Measurements from ENCODE around the gene ATXN1L. TPM values are rescaled to one million over a fixed set of nuclear protein-coding genes. Genes with fewer than 3 reads are reported as not detected.
A peak's percentile ranks its signal among the peaks of the same experiment; 100 is the strongest.
"Not testable (repeated sequence)": the region's sequence is repeated elsewhere in the genome, so short reads cannot be mapped to it uniquely, and the experiment has no call there.

The ATXN1L gene, protein sequence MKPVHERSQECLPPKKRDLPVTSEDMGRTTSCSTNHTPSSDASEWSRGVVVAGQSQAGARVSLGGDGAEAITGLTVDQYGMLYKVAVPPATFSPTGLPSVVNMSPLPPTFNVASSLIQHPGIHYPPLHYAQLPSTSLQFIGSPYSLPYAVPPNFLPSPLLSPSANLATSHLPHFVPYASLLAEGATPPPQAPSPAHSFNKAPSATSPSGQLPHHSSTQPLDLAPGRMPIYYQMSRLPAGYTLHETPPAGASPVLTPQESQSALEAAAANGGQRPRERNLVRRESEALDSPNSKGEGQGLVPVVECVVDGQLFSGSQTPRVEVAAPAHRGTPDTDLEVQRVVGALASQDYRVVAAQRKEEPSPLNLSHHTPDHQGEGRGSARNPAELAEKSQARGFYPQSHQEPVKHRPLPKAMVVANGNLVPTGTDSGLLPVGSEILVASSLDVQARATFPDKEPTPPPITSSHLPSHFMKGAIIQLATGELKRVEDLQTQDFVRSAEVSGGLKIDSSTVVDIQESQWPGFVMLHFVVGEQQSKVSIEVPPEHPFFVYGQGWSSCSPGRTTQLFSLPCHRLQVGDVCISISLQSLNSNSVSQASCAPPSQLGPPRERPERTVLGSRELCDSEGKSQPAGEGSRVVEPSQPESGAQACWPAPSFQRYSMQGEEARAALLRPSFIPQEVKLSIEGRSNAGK
- total RNA-seq: 10 to 100 TPM; 23.7 to 24.1 TPM

DNA sequence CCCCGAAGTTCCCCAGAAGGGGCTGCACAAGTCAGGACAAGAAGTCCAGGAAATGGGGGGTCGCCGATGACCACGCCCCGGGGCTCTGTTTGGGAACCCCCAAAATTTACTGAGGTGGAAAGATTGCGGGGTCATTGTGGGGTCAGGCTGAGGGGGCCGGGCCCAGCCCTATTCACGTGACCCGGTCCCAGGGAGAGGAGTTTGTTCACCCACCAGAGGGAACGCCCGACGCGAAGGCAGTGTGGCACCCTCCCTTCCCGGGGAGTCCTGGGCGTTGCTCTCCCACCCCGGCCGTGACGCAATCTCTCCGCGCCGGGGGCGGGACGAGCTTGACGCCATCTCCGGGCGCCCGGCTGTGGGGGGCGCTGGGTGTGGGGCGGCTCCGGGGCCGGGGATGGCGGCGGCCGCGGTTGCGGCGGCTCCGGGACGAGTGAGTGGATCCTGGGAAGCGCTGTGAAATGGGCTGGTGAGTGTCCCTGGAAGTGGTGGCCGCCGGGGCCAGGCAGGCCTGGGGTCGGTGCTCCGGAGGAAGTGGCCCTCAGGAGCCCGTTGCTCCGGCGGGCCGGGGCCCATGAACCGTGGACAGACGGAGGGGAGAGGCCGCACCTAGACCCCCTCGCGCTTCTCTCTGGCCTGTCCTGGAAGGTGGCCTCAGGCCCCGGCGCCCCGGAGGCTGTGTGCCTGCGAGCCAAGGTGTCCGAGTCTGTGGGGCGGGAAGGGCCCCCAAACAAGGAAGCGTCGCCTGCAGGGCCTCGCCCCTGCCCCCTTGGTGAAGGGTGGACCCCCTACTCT is at the start of gene ATXN1L:
Gene ATXN1L, plus strand, starts transcription at position 338 of the 792 bp plus-strand sequence. CDS start 3,765 bp downstream, outside the sequence.
- peak within 1 kb of the TSS; percentile 95 for H3K27ac Mint-ChIP-seq
- ATAC-seq (peak; percentile 94), DNase-seq (peak; percentile 95)
- H3K9me3 Mint-ChIP-seq (ENCODE audit: low read depth): no peaks in the 10 kb centered on the region
- H3K36me3 Mint-ChIP-seq: peaks cover 24% of the 10 kb centered on the region
- H3K4me3 Mint-ChIP-seq: peak within 1 kb of the TSS; percentile 86
- peaks cover 55% of the 10 kb centered on the region for H3K4me1 Mint-ChIP-seq
- CTCF ChIA-PET: interaction anchor here (0.8 to 3.5 kb wide), 6 partner anchors 12 to 116 kb away, joined by 3 to 29 read pairs (median 3); partner anchors contain the start of genes AP1G1, IST1 and ZNF821
- no peaks in the 10 kb centered on the region for H3K27me3 Mint-ChIP-seq

DNA sequence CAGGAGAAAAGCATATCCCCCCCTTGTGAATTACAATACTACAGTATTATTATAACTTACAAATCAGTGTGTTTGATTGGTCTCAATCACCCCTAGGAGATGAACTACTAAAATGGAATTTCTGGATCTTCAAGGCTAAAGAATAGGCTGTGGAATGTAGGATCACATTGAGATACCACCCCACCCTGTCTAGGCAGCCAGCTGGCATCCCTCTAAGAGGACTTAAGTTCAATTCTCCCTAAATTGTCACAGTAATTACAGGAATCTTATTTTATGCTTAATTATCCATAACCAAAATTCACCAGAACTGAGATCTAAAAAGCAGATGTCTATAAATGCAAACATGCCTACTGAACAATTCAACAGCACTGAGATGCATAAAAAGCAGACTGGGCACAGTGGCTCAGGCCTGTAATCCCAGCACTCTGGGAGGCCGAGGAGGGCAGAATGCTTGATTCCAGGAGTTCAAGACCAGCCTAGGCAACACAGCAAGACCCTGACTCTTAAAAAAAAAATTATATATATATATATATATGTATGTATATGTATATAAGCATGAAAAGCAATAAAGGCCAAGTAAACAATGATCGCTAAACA is 49.2 kb upstream of the ATXN1L start:
- H3K27me3 Mint-ChIP-seq: no peaks in the 10 kb centered on the region
- ATAC-seq (no peak), DNase-seq (no peak)
- no peak overlapping the region for H3K4me3 Mint-ChIP-seq
- H3K27ac Mint-ChIP-seq: no peak overlapping the region
- H3K9me3 Mint-ChIP-seq (ENCODE audit: low read depth): no peaks in the 10 kb centered on the region
- peaks cover 21% of the 10 kb centered on the region for H3K36me3 Mint-ChIP-seq
- CTCF ChIA-PET: no interaction called here
- H3K4me1 Mint-ChIP-seq: peaks cover 38% of the 10 kb centered on the region

DNA sequence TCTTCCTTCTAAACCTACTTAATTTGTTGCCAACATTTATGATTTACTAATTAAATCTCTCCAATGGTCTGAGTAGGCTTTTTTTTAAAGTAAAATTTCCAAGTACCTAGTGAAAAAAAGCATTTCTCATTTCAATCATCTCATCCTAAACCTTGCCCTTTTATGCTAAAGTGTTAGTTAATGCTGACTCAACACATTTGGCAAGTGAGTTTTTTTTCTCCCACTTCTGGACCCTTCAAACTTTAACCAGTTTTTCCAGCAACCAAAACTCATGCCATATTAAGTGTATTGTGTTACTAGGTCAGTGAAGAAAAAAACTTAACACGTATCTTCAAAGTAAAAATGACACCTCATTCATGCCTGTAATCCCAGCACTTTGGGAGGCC is 42.5 kb upstream of the ATXN1L start:
- no peak for DNase-seq
- H3K9me3 Mint-ChIP-seq (ENCODE audit: low read depth): no peaks in the 10 kb centered on the region
- no peak overlapping the region for H3K27ac Mint-ChIP-seq
- no peak overlapping the region for H3K4me3 Mint-ChIP-seq
- CTCF ChIA-PET: interaction anchor here (0.6 kb wide), 1 partner anchor 18 kb away, joined by 3 read pairs; no protein-coding TSS in a partner anchor
- peaks cover 17% of the 10 kb centered on the region for H3K36me3 Mint-ChIP-seq
- ATAC-seq: no peak
- no peaks in the 10 kb centered on the region for H3K27me3 Mint-ChIP-seq
- H3K4me1 Mint-ChIP-seq: peaks cover 27% of the 10 kb centered on the region

DNA sequence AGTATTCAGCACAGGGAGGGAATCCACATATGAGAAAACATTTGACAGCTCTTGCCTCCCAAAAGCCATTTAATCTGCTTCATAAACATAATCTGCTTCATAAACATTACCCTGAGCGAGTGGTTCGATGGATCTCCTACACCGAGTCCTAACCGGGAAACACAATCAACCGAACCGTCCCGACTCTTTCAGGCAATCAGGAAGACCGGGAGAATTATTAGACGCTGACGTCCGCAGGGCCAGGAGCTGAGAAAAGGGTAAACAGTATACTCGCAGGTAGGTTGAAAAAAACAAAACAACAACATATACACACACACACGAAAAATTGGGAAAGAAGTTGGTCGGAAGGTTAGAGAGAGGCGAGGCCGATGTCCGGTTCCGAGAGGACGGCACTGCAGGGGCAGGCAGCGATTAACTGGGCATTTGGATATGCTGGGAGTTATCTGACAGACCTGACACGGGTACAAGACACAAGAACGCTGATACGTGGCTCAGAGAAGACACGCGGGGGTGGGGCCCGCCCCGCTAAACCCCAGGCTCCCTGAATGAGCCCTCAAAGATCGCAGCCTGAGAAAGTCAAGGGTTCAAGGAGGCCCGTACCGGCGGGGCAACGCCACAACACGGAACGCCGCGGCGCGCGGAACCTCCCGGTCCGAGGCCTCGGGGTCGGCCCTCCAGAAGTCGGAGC is 37.7 kb upstream of the ATXN1L start:
- no peak for DNase-seq
- ATAC-seq: peak; percentile 26
- Mint-ChIP-seq H3K27ac (peak overlapping the region; percentile 100), H3K27me3 (no peaks in the 10 kb centered on the region), H3K4me1 (peaks cover 38% of the 10 kb centered on the region), H3K9me3 (ENCODE audit: low read depth) (no peaks in the 10 kb centered on the region), H3K4me3 (peak overlapping the region; percentile 91), H3K36me3 (peaks cover 8% of the 10 kb centered on the region)
- CTCF ChIA-PET: interaction anchor here (1.2 to 5.9 kb wide), 5 partner anchors 13 to 153 kb away, joined by 3 to 36 read pairs (median 5); partner anchors contain the start of gene ZNF821

DNA sequence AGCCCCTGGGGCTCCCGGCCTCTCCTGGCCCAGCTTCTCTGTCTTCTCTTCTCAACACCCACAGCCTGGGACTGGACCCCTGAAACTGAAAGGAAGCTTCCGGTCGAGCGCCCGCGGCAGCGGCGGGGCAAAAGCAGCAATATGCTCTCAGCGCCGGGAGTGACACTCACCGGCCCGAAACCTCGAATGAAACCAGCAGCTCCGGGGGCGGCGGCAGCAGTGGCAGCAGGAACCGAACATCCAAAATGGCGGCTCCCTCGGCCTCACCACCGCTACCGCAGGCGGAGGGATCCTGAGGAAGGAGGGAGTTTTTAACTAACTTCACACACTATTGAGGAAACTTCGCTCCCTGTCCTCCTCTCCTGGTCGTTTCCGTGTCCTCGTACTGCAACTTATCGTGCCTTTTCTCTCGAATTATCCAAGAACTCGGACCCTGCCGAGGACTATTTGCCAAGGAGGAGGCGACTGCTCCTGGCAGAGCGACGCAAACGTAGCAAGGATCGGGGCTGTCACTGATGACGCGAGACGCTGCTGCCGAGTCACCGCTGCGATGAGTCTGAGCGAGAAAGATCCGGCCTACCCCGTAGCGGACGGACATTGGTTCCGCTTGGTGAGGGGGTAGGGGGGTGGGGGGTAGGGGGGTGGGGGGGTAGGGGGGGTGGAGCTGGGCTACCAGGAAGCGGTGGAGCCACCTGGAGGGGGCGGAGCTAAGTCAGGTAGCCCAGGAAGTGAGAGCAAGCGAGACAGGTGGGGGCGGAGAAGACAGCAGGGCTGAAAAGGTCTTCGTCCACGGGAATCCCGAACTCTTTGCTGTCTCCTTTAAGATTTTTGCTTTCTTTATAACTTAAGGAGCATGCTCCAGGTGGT is 37.0 kb upstream of the ATXN1L start, which contains the start of gene AP1G1:
Gene AP1G1, minus strand, starts transcription at position 242 of the 867 bp plus-strand sequence. CDS start 19,355 bp downstream, outside the sequence.
- H3K27ac Mint-ChIP-seq: peak within 1 kb of the TSS; percentile 100
- peak; percentile 97 for DNase-seq
- CTCF ChIA-PET: interaction anchor here (1.2 to 5.9 kb wide), 5 partner anchors 14 to 153 kb away, joined by 3 to 36 read pairs (median 5); partner anchors contain the start of gene ZNF821
- ATAC-seq: peak; percentile 96
- no peaks in the 10 kb centered on the region for H3K27me3 Mint-ChIP-seq
- peaks cover 3% of the 10 kb centered on the region for H3K36me3 Mint-ChIP-seq
- H3K4me1 Mint-ChIP-seq: peaks cover 34% of the 10 kb centered on the region
- no peaks in the 10 kb centered on the region for H3K9me3 Mint-ChIP-seq (ENCODE audit: low read depth)
- H3K4me3 Mint-ChIP-seq: peak within 1 kb of the TSS; percentile 91

DNA sequence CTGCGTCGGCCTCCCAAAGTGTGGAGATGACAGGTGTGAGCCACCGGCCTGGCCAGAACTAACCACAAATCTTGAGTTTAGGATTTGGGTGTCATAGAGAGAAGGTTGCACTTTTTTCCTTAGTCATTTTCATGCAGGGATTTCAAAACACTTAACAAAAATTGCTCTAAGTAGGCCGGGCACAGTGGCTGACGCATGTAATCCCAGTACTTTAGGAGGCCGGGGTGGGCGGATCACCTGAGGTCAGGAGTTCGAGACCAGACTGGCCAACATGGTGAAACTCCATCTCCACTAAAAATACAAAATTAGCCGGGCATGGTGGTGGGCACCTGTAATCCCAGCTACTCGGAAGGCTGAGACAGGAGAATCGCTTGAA is 35.6 kb upstream of the ATXN1L start:
- Mint-ChIP-seq H3K4me1 (peaks cover 32% of the 10 kb centered on the region), H3K27ac (peak overlapping the region; percentile 100), H3K4me3 (peak overlapping the region; percentile 23)
- CTCF ChIA-PET; ATAC-seq; H3K9me3 Mint-ChIP-seq (ENCODE audit: low read depth); DNase-seq; H3K36me3 Mint-ChIP-seq; H3K27me3 Mint-ChIP-seq: not testable (repeated sequence)

DNA sequence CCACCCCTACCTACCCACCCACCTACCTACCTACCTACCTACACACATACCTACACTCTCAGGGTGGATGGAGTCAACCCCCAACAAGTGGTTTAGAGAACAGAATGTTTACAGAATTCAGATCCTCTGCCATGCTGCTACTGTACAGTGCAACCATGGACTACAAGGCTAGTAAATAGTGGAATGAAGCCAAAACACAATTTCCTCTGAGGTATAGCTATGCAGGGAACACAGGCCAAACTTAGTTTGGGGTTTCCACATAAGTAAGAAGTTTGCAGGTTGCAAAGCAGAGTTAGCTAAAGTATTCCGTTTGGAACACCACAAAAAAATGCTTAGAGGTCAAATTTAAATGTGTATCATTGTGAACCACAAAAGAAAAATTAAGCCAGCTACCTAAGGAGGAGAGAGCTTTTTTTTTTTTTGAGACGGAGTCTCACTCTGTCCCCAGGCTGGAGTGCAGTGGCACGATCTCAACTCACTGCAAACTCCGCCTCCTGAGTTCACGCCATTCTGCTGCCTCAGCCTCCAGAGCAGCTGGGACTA is 34.4 kb upstream of the ATXN1L start:
- H3K27ac Mint-ChIP-seq: peak overlapping the region; percentile 43
- H3K27me3 Mint-ChIP-seq: no peaks in the 10 kb centered on the region
- H3K9me3 Mint-ChIP-seq (ENCODE audit: low read depth): no peaks in the 10 kb centered on the region
- peak; percentile 1 for DNase-seq
- H3K4me3 Mint-ChIP-seq: no peak overlapping the region
- CTCF ChIA-PET: interaction anchor here (1.3 kb wide), 1 partner anchor 150 kb away, joined by 3 read pairs; no protein-coding TSS in a partner anchor
- peaks cover 34% of the 10 kb centered on the region for H3K4me1 Mint-ChIP-seq
- ATAC-seq: no peak
- H3K36me3 Mint-ChIP-seq: peaks cover 1% of the 10 kb centered on the region

DNA sequence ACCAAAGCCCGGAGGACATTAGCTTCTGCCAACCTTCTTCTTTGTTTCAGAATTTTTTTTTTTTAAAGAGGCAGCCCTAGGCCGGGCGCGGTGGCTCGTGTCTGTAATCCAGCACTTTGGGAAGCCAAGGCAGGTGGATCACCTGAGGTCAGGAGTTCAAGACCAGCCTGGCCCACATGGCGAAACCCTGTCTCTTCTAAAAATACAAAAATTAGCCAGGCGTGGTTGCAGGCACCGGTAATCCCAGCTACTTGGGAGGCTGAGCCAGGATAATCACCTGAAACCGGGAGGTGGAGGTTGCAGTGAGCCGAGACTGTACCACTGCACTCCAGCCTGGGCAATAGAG is 28.6 kb upstream of the ATXN1L start:
- not testable (repeated sequence) for DNase-seq; H3K9me3 Mint-ChIP-seq (ENCODE audit: low read depth); ATAC-seq; H3K36me3 Mint-ChIP-seq; H3K4me3 Mint-ChIP-seq; H3K27me3 Mint-ChIP-seq
- peaks cover 20% of the 10 kb centered on the region for H3K4me1 Mint-ChIP-seq
- peak overlapping the region; percentile 84 for H3K27ac Mint-ChIP-seq
- CTCF ChIA-PET: interaction anchor here (0.7 to 1.7 kb wide), 5 partner anchors 17 to 252 kb away, joined by 3 to 7 read pairs (median 4); no protein-coding TSS in a partner anchor

DNA sequence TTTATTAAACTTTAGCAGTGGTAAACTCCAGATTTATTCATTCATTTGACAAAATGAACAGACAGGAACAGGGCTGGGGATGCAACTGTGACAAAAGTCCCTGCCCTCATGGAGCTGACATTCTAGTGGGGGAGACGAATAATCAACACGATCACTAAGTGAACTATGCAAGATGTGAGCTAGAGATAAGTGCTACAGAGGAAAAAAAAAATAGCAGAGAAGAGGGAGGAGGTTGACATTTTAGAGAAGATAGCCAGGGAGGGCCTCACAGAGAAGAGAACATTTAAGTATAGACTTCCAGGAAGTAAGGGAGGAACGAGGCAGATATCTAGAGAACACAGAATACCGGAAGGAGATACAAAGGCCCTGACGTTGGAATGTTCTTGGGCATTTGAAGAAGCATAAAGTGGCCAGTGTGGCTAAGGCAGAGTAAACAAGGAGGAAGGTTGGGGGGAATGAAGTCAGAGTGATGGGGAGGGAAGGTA is 19.2 kb upstream of the ATXN1L start:
- CTCF ChIA-PET: no interaction called here
- Mint-ChIP-seq H3K4me1 (no peaks in the 10 kb centered on the region), H3K27me3 (no peaks in the 10 kb centered on the region), H3K9me3 (ENCODE audit: low read depth) (no peaks in the 10 kb centered on the region), H3K27ac (no peak overlapping the region), H3K36me3 (peaks cover 6% of the 10 kb centered on the region), H3K4me3 (no peak overlapping the region)
- DNase-seq (no peak), ATAC-seq (no peak)

DNA sequence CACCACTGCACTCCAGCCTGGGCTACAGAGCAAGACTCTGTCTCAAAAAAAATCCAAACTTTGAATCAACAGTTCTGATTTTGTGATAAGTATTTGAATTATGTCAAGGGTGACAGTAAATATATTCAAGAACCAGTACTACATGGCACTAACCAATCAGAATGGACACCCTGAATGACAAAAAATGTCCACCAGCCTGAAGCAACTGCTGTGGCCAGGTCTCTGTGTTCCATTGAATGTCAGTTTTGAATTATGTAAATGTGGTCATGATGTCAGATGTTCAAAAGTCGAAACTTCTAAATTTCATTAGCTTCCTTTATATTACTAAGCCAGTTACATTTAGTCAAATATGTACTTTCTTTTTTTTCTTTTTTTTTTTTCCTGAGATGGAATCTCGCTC is 15.4 kb upstream of the ATXN1L start:
- Mint-ChIP-seq H3K9me3 (ENCODE audit: low read depth) (no peaks in the 10 kb centered on the region), H3K4me3 (no peak overlapping the region), H3K4me1 (peaks cover 14% of the 10 kb centered on the region), H3K36me3 (peaks cover 3% of the 10 kb centered on the region), H3K27ac (no peak overlapping the region), H3K27me3 (no peaks in the 10 kb centered on the region)
- no peak for DNase-seq
- no peak for ATAC-seq
- CTCF ChIA-PET: interaction anchor here (1.9 kb wide), 1 partner anchor 51 kb away, joined by 4 read pairs; no protein-coding TSS in a partner anchor

DNA sequence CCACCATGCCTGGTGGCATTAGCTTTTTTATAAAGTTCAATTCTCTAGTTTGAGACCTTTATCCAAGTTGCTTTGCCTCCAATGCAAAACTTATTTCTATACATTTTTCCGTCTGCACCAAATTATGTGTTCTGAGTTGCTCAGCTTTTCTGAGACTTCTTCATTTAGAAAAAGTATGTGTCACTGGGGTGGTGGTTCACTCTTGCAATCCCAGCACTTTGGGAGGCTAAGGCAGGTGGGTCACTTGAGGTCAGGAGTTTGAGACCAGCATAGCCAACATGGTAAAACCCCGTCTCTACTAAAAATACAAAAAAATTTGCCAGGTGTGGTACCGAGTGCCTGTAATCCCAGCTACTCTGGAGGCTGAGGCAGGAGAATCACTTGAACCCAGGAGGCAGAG is 14.1 kb upstream of the ATXN1L start:
- H3K4me1 Mint-ChIP-seq: peaks cover 14% of the 10 kb centered on the region

More for the DNA sequence above, 14.1 kb upstream of the ATXN1L start:
- not testable (repeated sequence) for H3K4me3 Mint-ChIP-seq; H3K36me3 Mint-ChIP-seq; ATAC-seq; H3K27ac Mint-ChIP-seq; DNase-seq; H3K9me3 Mint-ChIP-seq (ENCODE audit: low read depth); H3K27me3 Mint-ChIP-seq
- CTCF ChIA-PET: interaction anchor here (1.1 to 1.9 kb wide), 2 partner anchors 42 to 50 kb away, joined by 3 to 4 read pairs; no protein-coding TSS in a partner anchor
